H9 (cell line): ENCODE measurements around the gene NCOA5. TPM values are rescaled to one million over a fixed set of nuclear protein-coding genes. Genes with fewer than 3 reads are reported as not detected.
A peak's percentile ranks its signal among the peaks of the same experiment; 100 is the strongest.

Experiments used
- DNase-seq: peaks from one replicate; pipeline ENCODE4 v3.0.0-alpha.2; 2017
- H2AFZ ChIP-seq: one replicate; pipeline ENCODE4 v1.6.1; 2013; ENCODE audit warnings: mild to moderate bottlenecking, low read length, control low read depth, moderate library complexity
- H2AK5ac ChIP-seq: 2 replicates; pipeline ENCODE4 v1.6.1; 2013; ENCODE audit warnings: low read length, control low read depth, mixed read lengths; ENCODE audit not compliant: insufficient read length
- H2BK120ac ChIP-seq: one replicate; pipeline ENCODE4 v1.6.1; 2013; ENCODE audit warnings: low read depth, mild to moderate bottlenecking, low read length, control low read depth, inconsistent platforms; ENCODE audit not compliant: poor library complexity, severe bottlenecking
- H2BK12ac ChIP-seq: 2 replicates; pipeline ENCODE4 v1.6.1; 2013; ENCODE audit warnings: low read length, control low read depth, mixed read lengths, low read depth; ENCODE audit not compliant: insufficient read length
- H2BK15ac ChIP-seq: 2 replicates; pipeline ENCODE4 v1.6.1; 2013; ENCODE audit warnings: low read depth, low read length, control low read depth
- H2BK20ac ChIP-seq: one replicate; pipeline ENCODE4 v1.6.1; 2013; ENCODE audit warnings: low read depth, mild to moderate bottlenecking, low read length, control low read depth, inconsistent platforms; ENCODE audit not compliant: poor library complexity, severe bottlenecking
- H2BK5ac ChIP-seq: 2 replicates; pipeline ENCODE4 v1.6.1; 2013; ENCODE audit warnings: low read length, control low read depth, mixed read lengths; ENCODE audit not compliant: insufficient read length
- H3K14ac ChIP-seq: 2 replicates; pipeline ENCODE4 v1.6.1; 2013; ENCODE audit warnings: low read length, control low read depth; ENCODE audit not compliant: insufficient read depth
- H3K18ac ChIP-seq: 2 replicates; pipeline ENCODE4 v1.6.1; 2013; ENCODE audit warnings: low read depth, mild to moderate bottlenecking, mixed read lengths, low read length, control low read depth; ENCODE audit not compliant: insufficient read length
- H3K23ac ChIP-seq: 2 replicates; pipeline ENCODE4 v1.6.1; 2013; ENCODE audit warnings: low read length, control low read depth, mixed read lengths, low read depth; ENCODE audit not compliant: insufficient read length
- H3K23me2 ChIP-seq: 2 replicates; pipeline ENCODE4 v1.6.1; 2013; ENCODE audit warnings: low read depth, mild to moderate bottlenecking, mixed read lengths, low read length, control low read depth; ENCODE audit not compliant: insufficient read length, poor library complexity, severe bottlenecking
- H3K27ac ChIP-seq: 2 replicates; pipeline ENCODE4 v1.5.1; 2013; ENCODE audit warnings: low read length, control low read depth, mixed read lengths, low read depth; ENCODE audit not compliant: insufficient read length
- H3K27me3 ChIP-seq: 2 replicates; pipeline ENCODE4 v1.6.1; 2013; ENCODE audit warnings: low read length, control low read depth, inconsistent platforms; ENCODE audit not compliant: insufficient read depth
- H3K4ac ChIP-seq: 2 replicates; pipeline ENCODE4 v1.6.1; 2013; ENCODE audit warnings: low read depth, mild to moderate bottlenecking, control low read depth, inconsistent platforms, low read length, moderate library complexity
- H3K4me1 ChIP-seq: 2 replicates; pipeline ENCODE4 v1.6.1; 2013; ENCODE audit warnings: low read length, control low read depth, inconsistent platforms; ENCODE audit not compliant: insufficient read depth
- H3K4me2 ChIP-seq: 2 replicates; pipeline ENCODE4 v1.6.1; 2013; ENCODE audit warnings: low read length, control low read depth, mixed read lengths; ENCODE audit not compliant: insufficient read length, insufficient read depth
- H3K56ac ChIP-seq: 2 replicates; pipeline ENCODE4 v1.6.1; 2013; ENCODE audit warnings: low read depth, mild to moderate bottlenecking, mixed read lengths, low read length, control low read depth; ENCODE audit not compliant: insufficient read length
- H3K79me1 ChIP-seq: 2 replicates; pipeline ENCODE4 v1.6.1; 2013; ENCODE audit warnings: low read depth, mild to moderate bottlenecking, moderate library complexity, low read length, control low read depth, inconsistent platforms; ENCODE audit not compliant: insufficient read depth, poor library complexity, severe bottlenecking
- H3K79me2 ChIP-seq: 2 replicates; pipeline ENCODE4 v1.6.1; 2013; ENCODE audit warnings: low read length, control low read depth, inconsistent platforms; ENCODE audit not compliant: insufficient read depth
- H3K9ac ChIP-seq: 2 replicates; pipeline ENCODE4 v1.6.1; 2013; ENCODE audit warnings: low read length, control low read depth, mixed read lengths; ENCODE audit not compliant: insufficient read length; ENCODE audit errors: extremely low read depth
- H3K9me3 ChIP-seq: one replicate; pipeline ENCODE4 v1.6.1; 2013; ENCODE audit warnings: low read depth, low read length, inconsistent platforms; ENCODE audit not compliant: control insufficient read depth
- H3T11ph ChIP-seq: one replicate; pipeline ENCODE4 v1.6.1; 2013; ENCODE audit warnings: mild to moderate bottlenecking, low read length, control low read depth, inconsistent platforms
- H4K20me1 ChIP-seq: one replicate; pipeline ENCODE4 v1.6.1; 2013; ENCODE audit not compliant: control insufficient read depth, insufficient read length, insufficient read depth
- H4K5ac ChIP-seq: 2 replicates; pipeline ENCODE4 v1.6.1; 2013; ENCODE audit warnings: low read depth, mild to moderate bottlenecking, mixed read lengths, low read length, control low read depth; ENCODE audit not compliant: insufficient read length
- H4K8ac ChIP-seq: replicated peaks from 2 replicates; pipeline ENCODE4 v1.6.1; 2013; ENCODE audit warnings: low read length, control low read depth, mixed read lengths, low read depth; ENCODE audit not compliant: insufficient read length
- H4K91ac ChIP-seq: 2 replicates; pipeline ENCODE4 v1.6.1; 2013; ENCODE audit warnings: low read depth, mild to moderate bottlenecking, moderate library complexity, mixed read lengths, low read length, control low read depth; ENCODE audit not compliant: insufficient read length
- H3K27ac Mint-ChIP-seq, 3 experiments: 2 replicates in 2 of 3; 3 replicates in 1 of 3; pipeline ENCODE4 v1.8.0; 2020 to 2021; ENCODE audit warnings: mixed read lengths in 3 of 3, mild to moderate bottlenecking in 1 of 3, moderate library complexity in 1 of 3
- H3K27me3 Mint-ChIP-seq: 2 replicates; pipeline ENCODE4 v1.8.0; 2021; ENCODE audit warnings: low read depth, mild to moderate bottlenecking, moderate library complexity, mixed read lengths
- H3K36me3 Mint-ChIP-seq, 3 experiments: 2 replicates in 2 of 3; 3 replicates in 1 of 3; pipeline ENCODE4 v1.8.0; 2020 to 2021; ENCODE audit warnings: low read depth in 3 of 3, mixed read lengths in 3 of 3; ENCODE audit not compliant: insufficient read depth in 1 of 3
- H3K4me1 Mint-ChIP-seq, 2 experiments: 2 replicates each; pipeline ENCODE4 v1.8.0; 2020; ENCODE audit warnings: mixed read lengths in 2 of 2
- H3K4me3 Mint-ChIP-seq, 2 experiments: 2 replicates in 1 of 2; 3 replicates in 1 of 2; pipeline ENCODE4 v1.8.0; 2020 to 2021; ENCODE audit warnings: mild to moderate bottlenecking in 2 of 2, mixed read lengths in 2 of 2, moderate library complexity in 1 of 2
- H3K9me3 Mint-ChIP-seq, 2 experiments: 2 replicates in 1 of 2; 3 replicates in 1 of 2; pipeline ENCODE4 v1.8.0; 2020; ENCODE audit warnings: mild to moderate bottlenecking in 2 of 2, mixed read lengths in 2 of 2, moderate library complexity in 1 of 2
- CTCF ChIP-seq: fragments of 200-600 bp; sonication (generic); conservative IDR thresholded peaks from 3 replicates; pipeline ENCODE4 v1.8.0; 2021; ENCODE audit warnings: antibody characterized with exemption, mild to moderate bottlenecking
- WGBS: extraction: QIAGEN DNeasy Blood & Tissue Kit; methylation state at CpG from one replicate; pipeline ENCODE4 v1.1.7; 2013; ENCODE audit warnings: missing lambda C conversion rate, low lambda C conversion rate, mixed read lengths; ENCODE audit not compliant: insufficient read length; ENCODE audit errors: extremely low coverage; 5-methylcytosine and 5-hydroxymethylcytosine counted together
- total RNA-seq: library from RNA; stranded (reverse); gene quantifications from 2 replicates; pipeline ENCODE4 v1.2.1, GENCODE V29; 2021

Gene NCOA5
- total RNA-seq, 1 experiment from 2014 or later: 55.7 TPM

- Mint-ChIP-seq H3K9me3 (no peaks in the 10 kb centered on the region), H3K4me3 (peak overlapping the region in 1 of 2 experiments; percentile 64; a peak in 2 of 5 replicates), H3K27ac (peak overlapping the region in 2 of 3 experiments; percentile 27 to 81; a peak in 3 of 7 replicates), H3K36me3 (peaks cover 7 to 31% (median 19%) of the 10 kb centered on the region in 3 experiments), H3K4me1 (peaks cover 23 to 25% of the 10 kb centered on the region in 2 experiments), H3K27me3 (no peaks in the 10 kb centered on the region)
- H3K4me2 ChIP-seq: no peak overlapping the region
- H2BK20ac ChIP-seq: no peak overlapping the region
- H4K8ac ChIP-seq: no peak overlapping the region
- H3K14ac ChIP-seq: no peak overlapping the region
- H3K56ac ChIP-seq: no peak overlapping the region
- H2AK5ac ChIP-seq: no peak overlapping the region
- H3K4ac ChIP-seq: no peak overlapping the region
- no peak overlapping the region for H3T11ph ChIP-seq
- H3K27me3 ChIP-seq: no peaks in the 10 kb centered on the region
- DNase-seq: no peak
- WGBS: no CpG with 5 or more reads among the region's 7 CpGs
- H2BK12ac ChIP-seq: no peak overlapping the region
- H3K4me1 ChIP-seq: peaks cover 17% of the 10 kb centered on the region
- H3K79me2 ChIP-seq: no peaks in the 10 kb centered on the region; the same call in 1 of the 2 replicates
- H2AFZ ChIP-seq: no peak overlapping the region
- no peaks in the 10 kb centered on the region for H3K23me2 ChIP-seq
- H3K18ac ChIP-seq: no peak overlapping the region
- H3K9ac ChIP-seq: no peak overlapping the region
- H3K27ac ChIP-seq: no peak overlapping the region
- H4K20me1 ChIP-seq: no peaks in the 10 kb centered on the region
- TF ChIP-seq CTCF: no peak
- peaks cover 3% of the 10 kb centered on the region for H3K79me1 ChIP-seq
- H4K5ac ChIP-seq: no peak overlapping the region
- no peak overlapping the region for H2BK120ac ChIP-seq
- no peak overlapping the region for H4K91ac ChIP-seq
- H3K9me3 ChIP-seq: no peaks in the 10 kb centered on the region
- no peak overlapping the region for H2BK5ac ChIP-seq
- no peak overlapping the region for H3K23ac ChIP-seq
- no peak overlapping the region for H2BK15ac ChIP-seq
Observed at GRCh38 chr20:46076806-46077205, 13.0 kb downstream of the NCOA5 start.
